Measurements from ENCODE around the gene FAM117A. TPM values are rescaled to one million over a fixed set of nuclear protein-coding genes. Genes with fewer than 3 reads are reported as not detected.

FAM117A gene
- total and polyA plus RNA-seq, 2 donors (not counting 1 experiment from before 2014, with no cell fraction given) = 93.4 to 162 TPM

DNA sequence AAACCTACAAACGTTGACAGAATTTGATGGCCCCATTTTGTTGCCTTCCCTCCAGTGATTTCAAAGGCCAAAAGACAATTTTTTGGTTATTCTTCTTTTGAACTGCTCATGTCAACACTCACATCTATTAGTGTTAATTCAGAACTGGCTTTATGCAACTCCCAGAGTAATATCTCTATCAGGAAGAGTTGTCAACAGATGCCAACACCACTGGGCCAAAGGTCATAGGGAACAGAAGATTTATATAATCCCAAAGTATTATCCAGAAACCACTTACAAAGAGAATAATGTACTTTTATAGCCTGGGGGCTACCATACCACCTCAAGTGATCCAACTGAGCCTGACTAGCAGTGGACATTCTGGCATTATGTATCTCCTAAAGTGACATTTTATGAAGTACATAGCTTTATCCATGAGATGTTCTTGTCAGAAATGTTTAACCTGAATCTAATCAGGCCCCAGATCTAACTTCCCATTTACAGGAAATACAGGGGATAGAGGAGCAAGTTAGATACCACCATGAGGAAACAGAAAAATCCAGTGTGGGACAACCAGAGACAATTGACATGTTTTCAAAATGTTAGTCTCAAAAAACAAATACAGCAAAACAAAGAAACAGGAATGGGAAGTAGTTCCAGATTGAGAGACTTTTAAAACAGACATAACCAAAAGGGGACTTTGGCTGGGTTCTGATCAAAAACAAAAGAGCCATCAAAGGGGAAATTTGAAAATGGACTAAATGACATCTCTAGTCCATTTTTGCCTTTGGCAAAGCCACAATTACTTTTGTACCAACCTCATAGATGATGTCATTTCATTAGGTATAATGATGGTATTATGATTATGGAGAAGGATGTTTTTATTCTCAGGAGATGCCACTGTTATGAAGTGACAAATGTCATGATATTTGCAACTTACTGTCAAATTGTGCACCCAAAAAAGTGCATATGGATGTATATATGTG is 18.5 kb downstream of the FAM117A start:
- Histone ChIP-seq H3K4me1 (ENCODE audit: control insufficient read depth in 2 of 2, insufficient read depth in 2 of 2, low read length in 2 of 2) (peaks cover 93 to 100% of the 10 kb centered on the region in 2 donors), H3K9ac (ENCODE audit: low read length) (peak overlapping the region; percentile 67), H3K9me3 (ENCODE audit: control extremely low read depth in 1 of 3, control insufficient read depth in 2 of 3, insufficient read depth in 1 of 3, low read length in 2 of 3) (no peaks in the 10 kb centered on the region), H2AFZ (ENCODE audit: insufficient read depth, low read depth, low read length, poor library complexity, severe bottlenecking) (no peak overlapping the region), H3K79me2 (ENCODE audit: control insufficient read depth, insufficient read depth, low read length) (peaks cover 89% of the 10 kb centered on the region), H3K36me3 (replicated peaks in 1 of 2; ENCODE audit: control extremely low read depth in 1 of 2, control insufficient read depth in 1 of 2, extremely low read depth in 1 of 2, insufficient read depth in 2 of 2, low read length in 1 of 2) (peaks cover 0 to 14% of the 10 kb centered on the region in 2 experiments), H4K20me1 (ENCODE audit: control insufficient read depth, insufficient read depth, low read length, poor library complexity, severe bottlenecking) (no peaks in the 10 kb centered on the region), H3K4me3 (ENCODE audit: control extremely low read depth in 1 of 5, extremely low read depth in 1 of 5, insufficient read depth in 1 of 5, low read depth in 2 of 5, low read length in 4 of 5) (peak overlapping the region in 4 of 5 experiments; percentile 56 to 74 (median 70)), H3K27ac (ENCODE audit: low read length in 2 of 2) (peak overlapping the region; percentile 89 to 95), H3K27me3 (replicated peaks in 1 of 4; ENCODE audit: control extremely low read depth in 1 of 4, control insufficient read depth in 3 of 4, insufficient read depth in 4 of 4, low read length in 3 of 4) (no peaks in the 10 kb centered on the region), H3K4me2 (replicated peaks; ENCODE audit: low read depth, low read length, poor library complexity, severe bottlenecking) (peak overlapping the region; percentile 77)
- WGBS (ENCODE audit: insufficient coverage) = 60% methylated on average over 1 of the region's 1 CpG
- no peak for TF ChIP-seq EZH2 (IDR thresholded peaks at IDR 0.05; ENCODE audit: borderline replicate concordance, insufficient read depth, low read depth, low read length, poor library complexity, severe bottlenecking)
- TF ChIP-seq, protein P1, sequence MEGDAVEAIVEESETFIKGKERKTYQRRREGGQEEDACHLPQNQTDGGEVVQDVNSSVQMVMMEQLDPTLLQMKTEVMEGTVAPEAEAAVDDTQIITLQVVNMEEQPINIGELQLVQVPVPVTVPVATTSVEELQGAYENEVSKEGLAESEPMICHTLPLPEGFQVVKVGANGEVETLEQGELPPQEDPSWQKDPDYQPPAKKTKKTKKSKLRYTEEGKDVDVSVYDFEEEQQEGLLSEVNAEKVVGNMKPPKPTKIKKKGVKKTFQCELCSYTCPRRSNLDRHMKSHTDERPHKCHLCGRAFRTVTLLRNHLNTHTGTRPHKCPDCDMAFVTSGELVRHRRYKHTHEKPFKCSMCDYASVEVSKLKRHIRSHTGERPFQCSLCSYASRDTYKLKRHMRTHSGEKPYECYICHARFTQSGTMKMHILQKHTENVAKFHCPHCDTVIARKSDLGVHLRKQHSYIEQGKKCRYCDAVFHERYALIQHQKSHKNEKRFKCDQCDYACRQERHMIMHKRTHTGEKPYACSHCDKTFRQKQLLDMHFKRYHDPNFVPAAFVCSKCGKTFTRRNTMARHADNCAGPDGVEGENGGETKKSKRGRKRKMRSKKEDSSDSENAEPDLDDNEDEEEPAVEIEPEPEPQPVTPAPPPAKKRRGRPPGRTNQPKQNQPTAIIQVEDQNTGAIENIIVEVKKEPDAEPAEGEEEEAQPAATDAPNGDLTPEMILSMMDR (IDR thresholded peaks at IDR 0.05) = no peak
- intact Hi-C loops (cut with micrococcal nuclease) = loop anchor here (1.0 to 2.0 kb wide), 2 partner anchors 19 to 43 kb away; partner anchors contain the start of genes FAM117A and KAT7
- Mint-ChIP-seq H3K4me1 (peaks cover 91% of the 10 kb centered on the region), H3K27me3 (no peaks in the 10 kb centered on the region), H3K27ac (peak overlapping the region; percentile 98), H3K9me3 (ENCODE audit: insufficient read depth) (no peaks in the 10 kb centered on the region), H3K4me3 (peak overlapping the region; percentile 93)
- DNase-seq (no peak), ATAC-seq (ENCODE audit: low read depth) (no peak)
- CTCF ChIA-PET = interaction anchor here (0.8 to 1.1 kb wide), 2 partner anchors 11 to 21 kb away, joined by 3 read pairs; no protein-coding TSS in a partner anchor
- POLR2A ChIA-PET = interaction anchor here (1.0 to 5.9 kb wide), 2 partner anchors 17 to 48 kb away, joined by 4 to 75 read pairs; partner anchors contain the start of gene FAM117A

Measured in B cell (primary cell).